Measurements from ENCODE around the gene TSPAN17.

- TF ChIP-seq POLR2AphosphoS5 (IDR thresholded peaks at IDR 0.05; ENCODE audit: low read depth, low read length) (no peak), TAF1 (IDR thresholded peaks at IDR 0.05; ENCODE audit: borderline replicate concordance, insufficient read depth, low read length) (no peak)
Observed at GRCh38 chr5:176676361-176676824, 29.1 kb downstream of the TSPAN17 start.

Data from PFSK-1 (cell line).